ENCODE measurements around the gene RASA3.
"Not testable (repeated sequence)": the region's sequence is repeated elsewhere in the genome, so short reads cannot be mapped to it uniquely, and the experiment has no call there.

Gene RASA3

DNA sequence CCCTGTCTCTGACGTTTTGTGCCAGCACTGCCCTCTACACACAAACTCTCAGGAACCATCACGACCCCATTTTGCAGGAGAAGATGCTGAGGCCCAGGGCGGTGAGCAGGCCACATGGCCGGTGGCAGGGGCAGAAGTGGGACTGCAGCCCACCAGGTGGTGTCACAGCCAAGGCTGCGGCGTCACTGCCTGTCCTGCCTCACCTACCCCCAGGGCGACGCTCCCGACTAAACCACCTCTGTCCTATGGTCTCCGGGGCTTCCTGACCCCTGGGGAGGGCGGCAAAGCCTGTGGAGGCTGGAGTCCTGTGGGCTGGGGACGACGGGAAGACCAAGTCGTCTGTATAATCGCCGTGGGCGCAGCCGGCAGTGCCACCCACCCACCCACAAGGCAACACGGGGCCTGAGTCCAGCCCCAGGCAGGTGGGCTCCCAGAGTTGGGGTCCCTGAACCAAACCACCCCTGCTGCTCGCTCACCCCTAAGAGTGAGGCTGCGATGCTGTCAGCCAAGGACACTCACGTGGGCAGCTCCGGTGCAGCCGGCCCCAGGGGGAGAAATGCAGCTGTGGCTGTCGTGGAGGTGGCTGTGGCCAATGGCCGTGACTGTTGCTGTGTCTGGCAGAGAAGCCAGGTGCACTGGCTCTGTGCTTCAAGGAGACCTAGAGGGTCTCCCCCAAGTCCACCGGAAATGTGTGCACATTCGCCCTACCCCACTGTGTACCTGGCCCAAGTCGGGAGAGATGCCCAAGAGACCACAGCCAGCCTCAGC lies 29.7 kb downstream of the RASA3 start:
- no peak for DNase-seq (ENCODE audit: low read depth, low spot score)
- TF ChIP-seq, protein P1, sequence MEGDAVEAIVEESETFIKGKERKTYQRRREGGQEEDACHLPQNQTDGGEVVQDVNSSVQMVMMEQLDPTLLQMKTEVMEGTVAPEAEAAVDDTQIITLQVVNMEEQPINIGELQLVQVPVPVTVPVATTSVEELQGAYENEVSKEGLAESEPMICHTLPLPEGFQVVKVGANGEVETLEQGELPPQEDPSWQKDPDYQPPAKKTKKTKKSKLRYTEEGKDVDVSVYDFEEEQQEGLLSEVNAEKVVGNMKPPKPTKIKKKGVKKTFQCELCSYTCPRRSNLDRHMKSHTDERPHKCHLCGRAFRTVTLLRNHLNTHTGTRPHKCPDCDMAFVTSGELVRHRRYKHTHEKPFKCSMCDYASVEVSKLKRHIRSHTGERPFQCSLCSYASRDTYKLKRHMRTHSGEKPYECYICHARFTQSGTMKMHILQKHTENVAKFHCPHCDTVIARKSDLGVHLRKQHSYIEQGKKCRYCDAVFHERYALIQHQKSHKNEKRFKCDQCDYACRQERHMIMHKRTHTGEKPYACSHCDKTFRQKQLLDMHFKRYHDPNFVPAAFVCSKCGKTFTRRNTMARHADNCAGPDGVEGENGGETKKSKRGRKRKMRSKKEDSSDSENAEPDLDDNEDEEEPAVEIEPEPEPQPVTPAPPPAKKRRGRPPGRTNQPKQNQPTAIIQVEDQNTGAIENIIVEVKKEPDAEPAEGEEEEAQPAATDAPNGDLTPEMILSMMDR (IDR thresholded peaks at IDR 0.05; ENCODE audit: low read depth, low read length): no peak
- H3K4me3 ChIP-seq (ENCODE audit: low read depth, low read length): no peak overlapping the region
- in situ Hi-C loops (cut with HindIII; ENCODE audit: low sequenced_read_pairs): no loop called here

DNA sequence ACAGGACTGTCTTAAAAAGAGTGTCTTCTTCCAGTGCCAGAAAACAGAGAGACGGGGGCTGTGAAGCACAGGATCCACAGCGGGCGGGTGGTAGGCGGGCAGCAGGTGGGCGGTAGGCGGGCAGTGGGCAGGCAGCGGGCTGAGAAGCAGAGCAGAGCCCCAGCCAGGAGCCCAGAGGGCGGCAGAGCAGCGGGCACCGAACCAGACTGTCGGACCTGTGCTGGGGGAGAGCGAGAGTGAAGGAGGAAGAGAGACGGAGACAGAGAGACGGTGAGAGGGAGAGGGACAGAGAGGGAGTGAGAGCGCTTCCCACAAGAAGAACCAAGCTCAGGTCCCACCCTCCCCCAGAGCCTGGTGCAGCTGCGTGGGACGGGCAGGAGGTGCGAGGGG lies 30.3 kb downstream of the RASA3 start:
- in situ Hi-C loops (cut with HindIII; ENCODE audit: low sequenced_read_pairs): no loop called here
- DNase-seq (ENCODE audit: low read depth, low spot score): no peak

DNA sequence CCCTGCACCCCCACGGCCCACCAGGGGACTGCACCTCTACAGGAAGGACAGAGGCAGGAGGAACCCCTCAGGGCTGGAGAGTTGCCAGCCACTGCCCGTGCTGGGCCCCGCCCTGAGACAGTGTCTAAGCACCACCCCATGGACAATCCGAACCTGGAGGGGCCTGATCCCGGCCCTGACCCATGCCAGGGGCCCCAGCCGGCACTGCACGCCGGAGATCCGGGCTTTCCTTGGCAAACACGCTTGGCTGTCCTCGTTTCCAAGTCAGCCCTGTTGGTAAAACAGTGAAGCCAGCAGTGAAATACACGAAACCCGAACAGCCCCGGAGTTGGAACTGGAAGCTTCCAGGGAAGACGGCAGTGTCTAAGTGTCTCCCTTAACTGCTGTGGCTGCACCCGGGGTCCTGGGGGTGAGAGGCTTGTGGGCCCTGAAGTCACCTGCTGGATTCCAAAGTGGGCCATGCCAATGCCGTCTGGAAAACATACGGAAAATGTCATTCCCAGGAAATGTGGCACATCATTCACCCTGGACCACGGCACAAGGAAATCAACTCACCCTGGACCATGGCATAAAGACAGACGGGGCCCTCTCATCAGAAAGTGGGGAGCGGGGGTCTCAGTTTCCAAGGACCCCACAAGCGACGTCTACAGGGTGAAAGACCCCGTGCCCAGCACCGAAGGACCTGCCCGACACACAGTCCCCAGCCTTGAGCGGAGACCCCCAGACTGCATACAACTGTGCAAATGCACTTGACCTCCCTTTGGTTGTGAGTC lies 30.9 kb downstream of the RASA3 start:
- in situ Hi-C loops (cut with HindIII; ENCODE audit: low sequenced_read_pairs): no loop called here
- DNase-seq (ENCODE audit: low read depth, low spot score): no peak
- no peak overlapping the region for H3K4me3 ChIP-seq (ENCODE audit: low read depth, low read length)
- TF ChIP-seq, protein P1 (IDR thresholded peaks at IDR 0.05; ENCODE audit: low read depth, low read length): no peak

More for the DNA sequence above, 30.3 kb downstream of the RASA3 start:
- no peak overlapping the region for H3K4me3 ChIP-seq (ENCODE audit: low read depth, low read length)
- TF ChIP-seq, protein P1 (IDR thresholded peaks at IDR 0.05; ENCODE audit: low read depth, low read length): no peak

DNA sequence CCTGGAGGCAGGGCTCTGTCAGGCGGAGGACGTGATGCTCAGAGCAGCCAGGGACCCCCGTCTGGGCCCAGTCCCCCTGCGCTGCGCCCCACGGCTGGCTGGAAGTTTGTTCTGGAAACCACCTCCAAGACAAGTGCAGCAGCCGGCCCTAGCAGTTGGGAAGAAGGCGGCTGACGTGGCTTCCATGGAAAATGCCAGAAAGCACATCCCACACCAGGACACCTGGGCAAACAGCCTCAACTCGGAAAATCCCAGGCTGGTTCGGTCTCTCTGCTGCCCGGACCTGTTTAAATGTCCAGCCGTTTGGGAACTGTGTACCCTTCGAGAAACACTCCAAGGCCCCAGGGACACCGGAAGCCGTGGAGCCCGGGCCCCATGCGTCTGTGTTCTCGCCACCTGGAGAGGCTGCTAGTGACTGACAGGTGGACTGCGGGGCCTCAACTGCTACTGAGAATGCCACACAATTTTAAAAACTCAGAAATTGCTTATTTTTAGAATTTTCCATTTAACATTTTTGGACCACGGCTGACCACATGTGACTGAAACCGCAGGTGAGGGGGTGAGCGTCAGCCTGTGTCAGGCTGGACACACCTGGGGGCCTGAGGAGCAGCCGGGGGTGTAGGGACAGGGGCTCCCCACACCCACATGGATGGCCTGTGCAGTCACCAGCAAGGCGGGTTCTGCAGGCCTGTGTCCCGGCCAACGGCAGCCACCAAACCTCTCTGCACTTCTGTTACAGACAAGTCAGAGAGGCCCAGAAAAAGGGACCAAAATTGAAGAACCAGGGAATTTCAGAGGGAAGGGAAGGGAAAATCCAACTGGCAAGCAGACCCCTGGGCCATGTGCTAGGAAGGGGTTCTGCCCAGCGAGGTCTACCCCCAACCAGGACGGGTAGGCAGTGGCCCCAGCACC lies 31.7 kb downstream of the RASA3 start:
- no peak for DNase-seq (ENCODE audit: low read depth, low spot score)
- in situ Hi-C loops (cut with HindIII; ENCODE audit: low sequenced_read_pairs): no loop called here
- TF ChIP-seq, protein P1 (IDR thresholded peaks at IDR 0.05; ENCODE audit: low read depth, low read length): no peak
- no peak overlapping the region for H3K4me3 ChIP-seq (ENCODE audit: low read depth, low read length)

DNA sequence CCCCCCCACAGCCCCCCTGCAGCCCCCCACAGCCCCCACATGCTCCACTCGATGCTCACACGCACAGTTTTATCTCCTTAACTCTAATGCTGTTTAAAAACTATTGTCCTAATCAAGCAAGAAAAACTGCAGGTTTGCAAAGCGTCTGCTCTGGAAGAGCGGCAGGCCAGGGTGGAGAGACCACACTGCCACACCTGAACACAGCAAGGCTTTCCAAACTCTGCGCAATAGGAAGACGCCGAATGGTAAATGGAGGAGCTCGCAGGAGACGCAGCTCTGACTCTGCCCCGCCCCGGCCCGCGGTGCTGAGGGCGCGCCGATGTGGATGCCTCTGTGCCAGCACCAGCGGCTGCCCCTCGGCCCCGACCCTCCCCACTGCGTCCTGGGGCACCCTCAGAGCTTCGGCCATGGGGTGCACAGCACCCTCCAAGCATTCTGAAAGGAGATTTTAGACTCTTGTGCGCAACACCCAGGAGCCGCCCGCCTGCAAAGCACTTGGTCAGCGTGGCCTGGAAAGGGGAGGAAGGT lies 32.4 kb downstream of the RASA3 start:
- in situ Hi-C loops (cut with HindIII; ENCODE audit: low sequenced_read_pairs): no loop called here
- TF ChIP-seq, protein P1 (IDR thresholded peaks at IDR 0.05; ENCODE audit: low read depth, low read length): no peak
- no peak overlapping the region for H3K4me3 ChIP-seq (ENCODE audit: low read depth, low read length)
- no peak for DNase-seq (ENCODE audit: low read depth, low spot score)

DNA sequence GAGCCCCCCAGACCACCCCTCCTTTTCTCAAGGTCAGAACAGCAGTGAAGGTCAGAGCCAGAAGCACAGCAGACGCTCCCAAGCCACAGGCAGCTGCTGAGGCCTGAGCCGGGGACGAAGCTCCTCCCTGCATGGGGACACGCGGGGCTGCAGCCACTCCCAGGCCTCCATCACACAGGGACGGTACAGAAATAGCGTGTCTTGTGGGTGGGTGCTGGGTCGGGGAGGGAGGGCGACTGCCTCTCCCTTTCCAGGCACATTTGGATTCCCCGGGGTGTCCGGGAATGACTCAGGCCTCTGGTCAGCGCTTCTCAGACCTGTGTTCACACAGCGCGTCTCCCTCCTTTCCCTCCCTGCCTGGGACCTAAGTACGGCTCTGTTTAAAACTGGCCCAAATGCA lies 33.2 kb downstream of the RASA3 start:
- peak; percentile 96 for DNase-seq (ENCODE audit: low read depth, low spot score)
- TF ChIP-seq, protein P1 (IDR thresholded peaks at IDR 0.05; ENCODE audit: low read depth, low read length): no peak
- in situ Hi-C loops (cut with HindIII; ENCODE audit: low sequenced_read_pairs): no loop called here
- H3K4me3 ChIP-seq (ENCODE audit: low read depth, low read length): no peak overlapping the region

DNA sequence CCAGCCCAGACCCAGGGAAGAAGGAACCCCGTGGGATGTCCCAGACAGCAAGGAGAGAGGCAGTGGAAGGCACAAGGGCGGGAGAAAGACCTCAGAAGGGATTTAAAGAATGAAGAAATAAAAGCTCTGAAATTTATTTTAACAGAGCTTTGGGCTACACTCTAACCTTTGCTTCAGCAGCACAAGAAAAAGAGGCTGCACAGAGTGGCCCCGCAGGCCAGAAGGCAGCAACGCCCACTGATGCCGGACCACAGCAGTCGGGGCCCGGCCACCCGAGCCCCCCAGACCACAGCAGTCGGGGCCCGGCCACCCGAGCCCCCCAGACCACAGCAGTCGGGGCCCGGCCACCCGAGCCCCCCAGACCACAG lies 33.8 kb downstream of the RASA3 start:
- DNase-seq (ENCODE audit: low read depth, low spot score); in situ Hi-C loops (cut with HindIII; ENCODE audit: low sequenced_read_pairs); H3K4me3 ChIP-seq (ENCODE audit: low read depth, low read length): not testable (repeated sequence)

Measured in astrocyte of the spinal cord (primary cell).